HT-29 (cell line): ENCODE results near the gene BNC2. TPM values are rescaled to one million over a fixed set of nuclear protein-coding genes. Genes with fewer than 3 reads are reported as not detected.
"Not testable (repeated sequence)": the region's sequence is repeated elsewhere in the genome, so short reads cannot be mapped to it uniquely, and the experiment has no call there.

Source experiments
- DNase-seq: peaks from one replicate; pipeline ENCODE4 v3.0.0-alpha.2; 2015; ENCODE audit warnings: low spot score
- total RNA-seq: library from RNA; depleted of rRNA; stranded (reverse); fragments of >200 nt; shearing (Covaris generic); gene quantifications from 2 replicates; pipeline ENCODE4 v1.2.3, GENCODE V29; 2014

The BNC2 gene
- total RNA-seq, 1 experiment from 2014 or later: not detected

DNA sequence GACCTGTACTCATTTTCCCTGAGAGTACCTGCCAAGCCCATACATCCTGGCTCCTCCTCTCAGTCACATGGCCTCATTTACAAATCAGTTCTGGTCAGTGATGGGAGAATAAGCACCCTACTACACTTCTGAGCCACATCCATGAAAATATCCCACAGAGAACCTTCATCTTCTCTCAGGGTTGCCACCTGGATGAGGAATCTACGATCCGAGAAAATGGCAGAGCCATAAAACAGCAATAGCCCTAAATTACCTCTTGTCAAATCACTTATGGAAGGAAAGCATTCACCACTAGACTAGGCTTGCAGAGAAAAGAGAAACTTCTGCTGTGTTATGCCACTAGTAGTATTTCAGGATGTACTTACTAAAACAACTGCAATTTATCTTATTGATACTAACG lies 324.8 kb downstream of the BNC2 start:
- DNase-seq: no peak

DNA sequence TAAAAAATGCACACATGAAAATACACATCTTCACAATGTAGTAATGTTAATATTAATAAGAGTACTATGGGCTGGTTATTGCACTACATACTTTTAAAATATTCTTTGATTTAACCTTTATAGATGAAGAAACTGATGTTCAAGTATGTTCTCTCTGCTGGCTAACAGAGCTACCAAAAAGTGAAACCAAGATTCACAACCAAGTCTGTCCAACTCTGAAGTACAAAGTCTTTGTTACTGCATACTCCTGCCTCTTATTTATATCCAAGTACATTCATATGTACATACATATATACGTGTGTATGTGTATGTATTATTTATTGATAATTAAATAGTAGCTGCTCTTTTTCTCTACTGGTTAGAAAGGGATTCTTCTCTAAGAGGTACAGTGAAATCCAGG lies 325.6 kb downstream of the BNC2 start:
- no peak for DNase-seq

DNA sequence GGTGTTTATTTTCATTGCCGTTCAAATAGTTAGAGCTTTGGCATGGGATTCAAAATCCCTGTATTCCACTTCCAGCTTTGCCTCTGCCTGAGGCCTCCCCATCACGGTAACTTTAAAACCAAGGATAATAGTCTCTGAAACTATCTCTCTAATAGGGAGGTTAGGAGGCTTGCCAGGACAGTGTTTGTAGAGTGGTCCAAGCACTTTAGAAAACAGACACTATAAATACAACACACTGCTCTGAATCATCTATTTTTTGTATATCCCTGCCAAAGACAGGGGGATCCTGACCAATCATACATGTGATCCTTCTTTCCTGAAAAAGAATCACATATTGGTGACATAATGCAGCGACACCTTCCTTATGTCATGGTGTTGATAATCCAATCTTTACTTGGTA lies 326.8 kb downstream of the BNC2 start:
- no peak for DNase-seq

DNA sequence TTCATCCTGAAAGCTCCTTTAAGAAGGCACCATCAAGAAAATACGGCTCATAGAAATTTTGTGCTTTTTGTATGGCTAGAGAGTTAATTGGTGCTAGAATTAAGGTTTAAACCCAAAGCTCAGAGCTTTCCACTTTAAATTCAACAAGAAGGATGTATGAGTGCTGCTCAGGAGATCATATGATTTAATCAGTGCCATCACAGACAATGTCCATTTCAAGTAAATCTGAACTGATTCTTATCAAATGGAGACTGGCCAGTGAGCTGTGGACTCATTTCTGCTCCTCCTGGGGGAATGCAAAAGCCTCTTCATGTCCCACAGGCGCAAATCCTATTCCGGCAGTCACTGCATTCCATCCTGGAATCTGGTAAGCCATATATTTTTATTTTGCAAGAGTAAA lies 327.2 kb downstream of the BNC2 start:
- no peak for DNase-seq

DNA sequence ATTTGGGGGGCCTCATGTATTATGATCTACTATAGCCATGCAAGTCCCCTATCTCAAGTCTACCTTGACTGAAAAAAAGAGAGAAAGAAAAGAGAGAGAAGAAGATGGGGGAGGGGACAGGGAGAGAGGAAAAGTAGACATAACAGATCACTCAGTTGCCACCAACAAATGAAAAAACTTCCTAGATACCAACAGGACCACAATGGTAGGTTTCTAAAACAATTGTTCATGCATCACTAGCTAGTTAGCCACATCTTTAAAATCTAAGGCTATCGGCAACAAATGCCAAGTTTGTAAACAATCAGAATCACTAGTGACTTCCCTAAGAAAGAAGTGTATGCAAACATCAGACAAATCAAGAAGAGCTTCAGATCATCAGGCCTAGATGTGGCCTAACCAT lies 328.2 kb downstream of the BNC2 start:
- no peak for DNase-seq

DNA sequence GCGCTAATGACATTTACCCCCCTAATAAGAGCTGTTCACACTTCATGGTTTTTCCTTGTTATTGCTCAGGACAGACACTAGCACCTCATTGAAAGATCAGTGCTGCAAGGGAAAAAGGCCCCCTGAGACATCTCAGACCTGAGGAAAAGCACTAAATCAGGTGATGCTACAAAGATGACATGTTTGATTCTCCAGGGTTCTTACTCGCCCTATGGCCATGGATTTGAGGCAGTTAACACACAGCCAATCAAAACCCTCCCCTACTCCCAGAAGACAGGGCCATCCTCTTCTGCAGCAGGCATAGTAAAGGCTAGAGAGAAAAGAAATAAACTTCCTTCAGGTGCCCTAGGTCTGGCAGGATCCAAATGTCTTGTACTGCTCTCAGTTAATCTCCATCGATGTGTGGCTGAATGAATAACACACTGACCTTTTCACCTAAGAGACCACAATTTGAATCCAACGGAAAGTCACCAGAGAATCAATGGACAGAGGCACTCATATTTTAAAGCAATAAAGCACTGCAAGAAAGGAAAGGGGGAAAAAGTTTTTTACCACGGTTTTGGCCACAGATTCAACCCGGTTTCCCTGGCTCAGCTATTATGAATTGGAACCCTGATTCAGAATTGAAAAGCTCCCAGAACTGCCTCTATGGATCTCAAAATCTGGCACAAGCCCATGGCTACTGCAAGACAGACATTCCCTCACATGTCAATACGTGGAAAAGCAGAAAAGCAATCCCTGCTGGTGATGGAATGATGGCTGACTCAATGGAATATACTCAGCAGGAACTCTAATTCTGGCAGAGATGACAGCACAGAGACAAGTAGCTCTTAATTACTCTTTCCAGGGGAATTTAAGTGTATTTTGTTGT lies 329.5 kb downstream of the BNC2 start:
- DNase-seq: no peak

DNA sequence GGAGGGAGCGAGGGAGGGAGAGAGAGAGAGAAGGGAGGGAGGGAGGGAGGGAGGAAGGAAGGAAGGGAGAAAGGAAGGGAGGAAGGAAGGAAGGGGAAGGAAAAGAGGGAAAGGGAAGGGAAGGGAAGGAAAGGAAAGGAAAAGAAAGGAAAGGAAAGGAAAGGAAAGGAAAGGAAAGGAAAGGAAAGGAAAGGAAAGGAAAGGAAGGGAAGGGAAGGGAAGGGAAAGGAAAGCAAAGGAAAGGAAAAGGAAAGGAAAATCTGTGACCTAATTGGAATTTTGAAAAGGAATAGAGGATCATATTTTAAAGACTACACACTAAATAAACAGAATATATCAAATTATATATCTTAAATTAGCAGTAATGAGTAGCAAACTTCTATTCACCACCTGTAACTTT lies 330.8 kb downstream of the BNC2 start:
- not testable (repeated sequence) for DNase-seq

DNA sequence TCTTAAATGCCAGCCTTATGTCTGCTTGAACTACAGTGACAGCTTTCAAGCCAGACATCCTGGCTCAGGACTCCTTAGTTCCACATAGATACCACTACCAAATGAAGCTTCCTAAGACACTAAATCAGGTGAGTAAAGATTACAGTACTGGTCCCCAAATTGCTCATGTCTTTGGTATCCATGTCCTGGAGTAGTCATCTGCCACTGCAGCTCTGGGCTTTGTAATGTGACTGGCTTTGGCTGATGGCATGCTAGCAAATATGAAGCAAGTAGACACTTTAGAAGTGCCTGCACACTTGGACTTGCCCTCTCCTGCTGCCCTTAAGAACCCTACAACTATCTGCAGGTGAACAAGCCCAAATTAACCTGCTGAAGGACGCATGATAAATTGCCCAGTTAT lies 334.9 kb downstream of the BNC2 start:
- no peak for DNase-seq

DNA sequence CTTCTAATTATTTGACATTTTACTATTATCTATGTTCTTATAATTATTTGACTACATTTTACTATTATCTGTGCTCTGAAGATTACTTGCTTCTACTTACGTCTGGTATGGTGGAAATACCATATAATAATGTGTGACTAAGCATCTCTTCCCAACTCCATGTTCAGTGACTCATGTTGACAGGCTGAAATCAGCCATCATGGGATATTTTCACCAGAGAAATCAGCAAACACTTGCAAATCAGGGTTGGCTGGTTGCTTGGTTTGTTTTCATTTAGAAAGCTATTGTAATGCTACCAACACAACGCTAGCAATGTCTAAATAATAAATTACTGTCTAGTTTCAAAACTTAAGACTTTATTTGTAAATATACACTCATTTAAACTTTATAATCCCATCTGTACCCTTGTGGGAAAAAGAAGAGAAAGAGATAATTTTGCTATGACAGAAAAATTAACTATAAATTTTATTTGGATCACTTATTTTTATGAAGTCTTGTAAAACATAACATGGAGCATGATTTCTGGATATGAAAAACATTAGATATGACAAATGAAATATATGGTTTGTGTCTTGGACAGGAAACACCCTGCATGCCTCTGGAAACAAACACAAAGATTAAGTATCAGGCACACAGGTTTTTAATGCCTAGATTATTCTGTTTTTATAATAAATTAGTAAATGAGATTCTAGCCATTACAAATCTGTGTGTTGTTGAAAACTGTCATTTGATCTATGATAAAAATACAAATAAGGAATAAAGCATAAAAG lies 337.6 kb downstream of the BNC2 start:
- DNase-seq: no peak

DNA sequence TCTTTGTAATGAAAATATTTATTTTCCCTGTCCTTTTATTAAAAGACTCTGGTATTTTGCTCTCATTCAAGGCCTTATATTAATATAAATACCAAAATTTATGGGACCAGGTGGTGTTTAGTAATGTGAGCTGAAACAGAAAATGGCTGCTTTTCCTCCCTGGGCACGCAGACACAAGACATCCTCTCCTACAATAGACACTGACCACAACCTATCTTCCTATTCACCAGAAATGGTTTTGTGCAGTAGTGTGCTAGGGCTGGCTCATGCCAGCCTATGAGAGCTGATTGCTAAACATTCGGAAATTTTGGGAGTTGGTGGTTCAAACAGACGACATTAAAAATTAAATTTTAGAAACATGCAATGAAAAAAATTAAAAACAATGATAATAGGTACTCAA lies 338.2 kb downstream of the BNC2 start:
- no peak for DNase-seq

DNA sequence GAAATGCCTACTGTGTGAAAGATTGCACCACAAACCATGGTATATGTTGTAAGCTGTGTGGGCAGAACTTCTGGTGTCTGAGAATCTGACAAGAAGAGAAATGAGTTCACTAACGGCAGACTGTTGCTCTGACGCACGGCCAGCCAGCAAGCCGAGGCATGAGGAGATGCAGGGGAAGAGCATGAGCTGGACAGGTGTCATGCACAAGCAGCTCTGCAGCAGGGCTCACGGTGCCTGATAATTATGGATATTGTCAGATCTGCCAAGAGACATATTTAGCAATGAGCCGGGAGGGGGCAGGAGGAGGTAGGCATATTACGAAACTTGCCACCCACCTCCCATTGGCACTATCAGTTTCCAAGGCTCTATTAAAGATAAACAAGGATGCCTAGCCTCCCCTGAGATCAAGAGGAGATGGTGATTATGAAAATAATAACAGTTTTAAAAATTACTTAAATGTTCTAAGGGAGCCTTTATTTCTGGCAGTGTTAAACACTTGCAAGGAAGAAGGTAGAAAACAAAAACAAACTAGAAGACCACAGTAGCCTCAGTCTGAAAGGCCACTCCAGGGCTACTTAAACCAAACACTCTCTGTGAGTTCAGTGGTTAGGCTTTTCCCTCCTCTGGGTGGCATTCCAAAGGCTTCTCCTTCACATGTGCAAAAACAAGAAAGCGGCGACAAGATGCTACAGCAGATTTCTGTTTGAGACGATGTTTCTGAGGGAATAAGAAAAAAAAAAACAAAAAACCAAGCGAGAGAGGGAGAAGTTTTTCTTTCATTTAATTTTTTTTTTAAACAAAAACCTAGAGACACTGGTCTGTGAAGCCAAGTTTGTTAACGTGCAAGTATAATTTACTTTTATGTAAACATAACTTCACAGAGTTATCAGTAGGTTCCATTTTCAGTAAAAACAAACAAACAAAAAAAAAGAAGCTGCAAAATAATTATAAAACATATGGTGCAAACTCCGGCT lies 339.5 kb downstream of the BNC2 start:
- DNase-seq: no peak

DNA sequence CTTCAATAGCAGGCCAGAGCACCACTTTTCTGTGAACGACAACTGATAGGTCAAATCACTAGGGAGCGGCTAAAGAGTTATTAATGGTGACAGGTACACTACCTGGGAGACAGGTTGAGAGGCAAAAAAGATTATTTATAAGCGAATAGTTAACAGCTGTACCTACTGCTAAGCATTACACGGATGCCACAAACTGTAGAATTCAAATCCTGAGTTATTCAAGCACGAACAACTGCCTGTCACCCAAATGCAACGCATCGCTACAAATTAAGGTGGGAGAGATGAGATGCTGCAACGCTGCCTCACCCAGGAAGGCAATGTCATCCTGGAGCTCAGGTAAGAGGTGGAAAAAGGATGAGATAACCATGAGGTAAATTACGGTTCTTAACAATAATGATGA lies 342.9 kb downstream of the BNC2 start:
- no peak for DNase-seq

DNA sequence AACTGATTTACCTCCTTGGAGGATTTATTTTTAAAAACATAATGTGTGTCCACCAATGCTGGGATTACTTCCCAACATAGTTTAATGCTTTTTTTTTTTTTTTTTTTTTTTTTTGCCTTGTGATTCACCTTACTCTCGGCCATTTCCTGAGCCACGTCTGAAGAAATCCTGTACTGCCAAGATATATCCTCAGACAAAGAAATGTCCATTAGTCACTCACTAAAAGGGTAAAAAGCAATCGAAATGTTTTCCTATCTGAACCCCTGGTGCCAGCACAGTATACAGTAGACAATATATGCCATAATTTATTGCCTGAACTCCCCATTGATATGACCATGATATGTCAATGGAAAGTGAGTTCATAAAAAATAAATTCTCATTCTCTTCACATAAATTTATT lies 344.1 kb downstream of the BNC2 start:
- no peak for DNase-seq

DNA sequence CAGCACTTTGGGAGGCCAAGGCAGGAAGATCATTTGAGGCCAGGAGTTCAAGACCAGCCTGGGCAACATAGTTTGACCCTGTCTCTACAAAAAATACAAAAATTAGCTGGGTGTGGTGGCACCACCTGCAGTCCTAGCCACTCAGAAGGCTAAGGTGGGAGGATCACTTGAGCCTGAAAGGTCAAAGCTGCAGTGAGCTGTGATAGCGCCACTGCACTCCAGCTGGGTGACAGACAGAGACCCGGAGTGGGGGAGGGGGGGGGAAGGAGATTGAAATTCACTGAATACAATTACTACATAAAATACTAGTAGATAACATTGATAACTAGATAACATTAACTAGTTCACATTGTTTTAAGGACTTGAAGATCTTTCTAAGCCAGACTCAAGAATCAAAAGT lies 345.6 kb downstream of the BNC2 start:
- DNase-seq: no peak

DNA sequence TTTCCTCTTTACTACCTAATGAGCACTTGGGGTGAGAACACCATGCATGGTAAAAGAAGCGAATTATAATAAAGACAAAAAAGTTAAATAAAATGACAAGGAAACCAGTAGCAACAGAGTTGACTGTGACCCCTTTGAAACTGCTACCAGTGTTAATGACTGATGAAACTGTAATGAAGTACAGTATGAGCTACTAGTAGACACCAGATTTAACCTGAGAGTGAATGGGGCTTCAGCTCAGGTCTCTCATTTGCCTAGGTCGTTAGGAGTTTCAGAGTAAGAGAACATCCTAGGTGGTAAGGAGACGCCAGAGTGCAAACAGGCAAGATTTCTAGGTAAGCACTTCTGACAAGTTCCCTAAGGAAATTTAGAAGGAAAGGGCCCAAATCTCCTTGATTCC lies 346.4 kb downstream of the BNC2 start:
- DNase-seq: no peak

DNA sequence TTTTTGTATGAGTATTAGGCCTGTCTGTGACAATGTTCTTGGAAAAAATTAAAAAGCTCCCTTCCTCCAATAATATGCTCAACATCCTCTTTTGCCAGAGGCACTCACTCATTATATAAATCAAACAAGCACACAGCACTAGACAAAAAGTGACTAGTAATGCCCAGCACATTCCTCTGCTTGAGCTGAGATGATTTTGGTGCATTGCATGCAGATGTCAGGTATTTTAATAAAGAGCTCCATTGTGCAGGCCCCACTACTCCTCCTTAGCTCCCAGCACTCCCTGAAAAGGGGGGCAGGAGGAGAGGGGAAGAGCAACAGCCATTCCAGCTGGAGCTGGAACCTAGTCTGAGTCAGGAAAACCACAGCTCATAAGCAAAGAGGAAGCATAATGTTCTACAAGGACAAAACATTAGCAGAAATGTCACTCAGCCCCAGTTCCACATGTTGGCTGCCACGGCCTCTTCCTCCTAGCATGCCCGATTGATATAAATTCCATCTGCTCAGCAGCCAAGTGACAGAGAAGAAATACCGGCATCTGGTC lies 348.5 kb downstream of the BNC2 start:
- no peak for DNase-seq

DNA sequence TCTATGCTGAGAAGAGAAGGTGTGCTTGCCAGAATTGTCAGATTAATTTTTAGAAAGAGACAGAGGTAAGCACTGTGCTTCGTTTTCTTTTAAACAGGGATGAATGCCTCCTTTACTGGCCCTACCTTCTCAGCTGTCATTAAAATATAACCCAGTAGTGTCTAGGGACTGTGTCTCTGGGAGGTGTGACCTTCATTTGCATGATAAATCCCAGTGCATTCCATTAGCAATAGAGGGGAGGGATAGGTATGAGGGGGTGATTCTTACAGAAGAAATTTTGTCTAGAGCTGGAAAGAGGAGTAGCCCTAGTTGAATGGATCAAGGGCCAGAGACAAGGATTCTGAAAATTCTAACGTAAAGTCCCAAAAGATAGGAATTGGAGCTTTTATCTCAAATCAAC lies 351.5 kb downstream of the BNC2 start:
- no peak for DNase-seq

DNA sequence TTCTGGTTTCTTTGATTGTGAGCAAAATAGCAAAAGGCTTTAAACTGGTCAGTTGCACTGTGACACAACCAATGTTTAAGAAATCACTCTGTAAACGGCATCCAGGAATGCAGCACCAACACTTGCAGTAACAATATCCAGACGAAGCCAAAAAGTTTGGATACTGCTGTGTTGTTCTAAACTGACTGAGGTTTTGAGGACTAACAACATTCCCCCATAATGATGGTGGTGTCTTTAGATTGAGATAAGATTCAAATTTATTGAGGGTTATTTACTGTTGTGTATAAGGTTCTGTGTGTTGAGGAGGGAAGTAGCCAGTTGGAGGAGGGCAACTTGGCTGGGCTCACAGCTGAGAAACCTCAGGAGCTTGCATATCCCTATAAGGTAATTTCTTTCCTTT lies 353.6 kb downstream of the BNC2 start:
- no peak for DNase-seq

DNA sequence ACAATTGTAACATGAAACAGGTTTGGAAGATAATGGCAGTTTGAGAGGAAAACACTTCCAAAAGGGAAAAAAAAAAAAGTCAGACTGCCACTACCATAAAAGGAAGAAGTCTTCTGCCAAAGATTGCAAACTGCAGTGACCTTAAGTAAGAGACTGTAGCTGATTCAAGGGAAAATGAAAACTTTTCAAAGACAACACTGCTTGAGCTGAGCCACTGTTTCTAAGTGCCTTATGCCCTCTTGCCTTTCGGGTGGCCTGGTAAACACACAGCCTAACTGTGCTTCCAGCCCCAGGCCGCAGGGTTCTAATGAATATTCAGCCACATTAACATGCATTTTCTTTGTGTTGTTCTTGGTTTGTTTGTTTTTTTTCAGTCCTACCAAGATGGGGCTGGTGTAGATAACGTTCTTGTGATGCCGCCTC lies 354.6 kb downstream of the BNC2 start:
- no peak for DNase-seq

DNA sequence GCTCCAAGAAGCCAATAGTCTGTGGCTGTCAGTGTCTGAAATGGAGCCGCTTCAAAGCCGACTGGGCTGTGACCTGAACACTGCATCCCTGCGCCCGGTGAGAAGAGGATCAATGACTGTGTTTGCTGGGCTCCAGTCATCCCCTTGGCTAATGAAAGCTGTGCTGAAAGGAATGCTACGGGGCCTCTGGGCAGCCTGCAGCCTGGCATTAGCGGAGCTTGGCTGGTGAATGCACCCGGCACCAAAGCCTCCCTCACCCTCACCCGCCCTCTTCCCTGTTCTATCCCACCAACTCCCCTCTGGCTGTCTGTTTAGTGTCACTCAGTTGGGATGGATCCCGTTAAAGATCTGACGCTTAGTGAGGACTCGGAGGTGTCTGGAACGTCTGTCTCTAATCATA lies 355.3 kb downstream of the BNC2 start:
- no peak for DNase-seq

DNA sequence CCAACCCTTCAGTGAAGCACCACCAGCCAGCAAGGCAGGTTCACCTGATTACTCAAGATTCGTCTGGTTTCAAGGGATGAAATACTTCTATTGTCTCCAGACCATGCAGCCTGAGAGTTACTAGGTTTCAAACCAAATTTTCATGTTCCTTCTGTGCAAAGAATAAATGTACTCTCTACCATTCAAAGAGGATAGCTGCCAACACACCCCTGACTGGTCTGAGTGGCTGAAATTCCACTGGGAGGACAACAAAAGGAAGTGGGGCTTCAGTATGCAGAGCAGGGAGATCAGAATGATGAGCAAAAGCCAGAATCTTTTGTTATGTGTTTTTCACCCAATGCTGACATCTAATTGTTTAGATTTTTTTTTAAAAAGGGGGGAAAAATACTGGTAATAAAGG lies 356.3 kb downstream of the BNC2 start:
- DNase-seq: no peak

DNA sequence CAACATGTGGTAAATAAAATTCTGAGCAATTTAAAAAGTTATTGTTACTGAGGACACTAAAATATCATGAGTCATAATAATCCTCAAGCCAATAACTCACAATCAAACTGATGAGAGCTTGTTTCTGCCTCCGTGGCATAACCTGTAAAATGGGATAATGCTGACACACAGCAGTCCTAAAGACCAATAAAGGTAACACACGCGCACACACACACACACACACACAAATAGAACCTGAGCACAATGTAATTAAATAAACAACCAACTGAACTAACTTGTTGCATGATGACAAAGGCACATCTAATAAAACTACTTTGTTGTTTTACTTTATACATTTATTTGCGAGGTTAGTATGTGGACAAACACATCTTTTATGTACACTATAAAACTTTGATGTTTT lies 358.2 kb downstream of the BNC2 start:
- DNase-seq: no peak
